ENCODE results near the gene ELL. TPM values are rescaled to one million over a fixed set of nuclear protein-coding genes. Genes with fewer than 3 reads are reported as not detected.

Gene ELL
- total RNA-seq, 1 donor from 2014 or later, result 11.0 TPM

GRCh38 chr19:18502246-18502637 lies 19.6 kb downstream of the ELL start:
- Mint-ChIP-seq H3K36me3 (ENCODE audit: low read depth, unreplicated experiment) (peaks cover 7% of the 10 kb centered on the region), H3K4me3 (ENCODE audit: unreplicated experiment) (no peak overlapping the region), H3K4me1 (ENCODE audit: unreplicated experiment) (peaks cover 9% of the 10 kb centered on the region), H3K27ac (ENCODE audit: unreplicated experiment) (no peak overlapping the region), H3K27me3 (ENCODE audit: unreplicated experiment) (peaks cover 3% of the 10 kb centered on the region), H3K9me3 (ENCODE audit: unreplicated experiment) (no peaks in the 10 kb centered on the region)
- TF ChIP-seq CTCF (IDR thresholded peaks at IDR 0.05; ENCODE audit: unreplicated experiment), result no peak
- no peak for DNase-seq (ENCODE audit: low spot score)

- no peak for TF ChIP-seq CTCF (IDR thresholded peaks at IDR 0.05; ENCODE audit: unreplicated experiment)
Measured at GRCh38 chr19:18501832-18502231, 20.0 kb downstream of the ELL start.

GRCh38 chr19:18501351-18501750 lies 20.5 kb downstream of the ELL start:
- no peak for DNase-seq (ENCODE audit: low spot score)
- Mint-ChIP-seq H3K27ac (ENCODE audit: unreplicated experiment) (peak overlapping the region; percentile 9), H3K9me3 (ENCODE audit: unreplicated experiment) (no peaks in the 10 kb centered on the region), H3K4me1 (ENCODE audit: unreplicated experiment) (peaks cover 9% of the 10 kb centered on the region), H3K4me3 (ENCODE audit: unreplicated experiment) (no peak overlapping the region), H3K27me3 (ENCODE audit: unreplicated experiment) (peaks cover 5% of the 10 kb centered on the region), H3K36me3 (ENCODE audit: low read depth, unreplicated experiment) (peaks cover 7% of the 10 kb centered on the region)
- no peak for TF ChIP-seq CTCF (IDR thresholded peaks at IDR 0.05; ENCODE audit: unreplicated experiment)

More at GRCh38 chr19:18501832-18502231, 20.0 kb downstream of the ELL start:
- Mint-ChIP-seq H3K27ac (ENCODE audit: unreplicated experiment) (no peak overlapping the region), H3K9me3 (ENCODE audit: unreplicated experiment) (no peaks in the 10 kb centered on the region), H3K4me3 (ENCODE audit: unreplicated experiment) (no peak overlapping the region), H3K4me1 (ENCODE audit: unreplicated experiment) (peaks cover 8% of the 10 kb centered on the region), H3K27me3 (ENCODE audit: unreplicated experiment) (peaks cover 2% of the 10 kb centered on the region), H3K36me3 (ENCODE audit: low read depth, unreplicated experiment) (peaks cover 7% of the 10 kb centered on the region)
- no peak for DNase-seq (ENCODE audit: low spot score)

GRCh38 chr19:18500799-18501198 lies 21.1 kb downstream of the ELL start:
- no peak overlapping the region for H3K4me3 Mint-ChIP-seq (ENCODE audit: unreplicated experiment)
- peaks cover 11% of the 10 kb centered on the region for H3K4me1 Mint-ChIP-seq (ENCODE audit: unreplicated experiment)
- peak overlapping the region; percentile 9 for H3K27ac Mint-ChIP-seq (ENCODE audit: unreplicated experiment)
- H3K27me3 Mint-ChIP-seq (ENCODE audit: unreplicated experiment), result peaks cover 5% of the 10 kb centered on the region
- no peaks in the 10 kb centered on the region for H3K9me3 Mint-ChIP-seq (ENCODE audit: unreplicated experiment)
- H3K36me3 Mint-ChIP-seq (ENCODE audit: low read depth, unreplicated experiment), result peaks cover 7% of the 10 kb centered on the region
- DNase-seq (ENCODE audit: low spot score), result no peak
- no peak for TF ChIP-seq CTCF (IDR thresholded peaks at IDR 0.05; ENCODE audit: unreplicated experiment)

- Mint-ChIP-seq H3K4me1 (ENCODE audit: unreplicated experiment) (peaks cover 11% of the 10 kb centered on the region), H3K4me3 (ENCODE audit: unreplicated experiment) (no peak overlapping the region), H3K27me3 (ENCODE audit: unreplicated experiment) (peaks cover 5% of the 10 kb centered on the region), H3K9me3 (ENCODE audit: unreplicated experiment) (no peaks in the 10 kb centered on the region), H3K27ac (ENCODE audit: unreplicated experiment) (no peak overlapping the region), H3K36me3 (ENCODE audit: low read depth, unreplicated experiment) (peaks cover 7% of the 10 kb centered on the region)
- TF ChIP-seq CTCF (IDR thresholded peaks at IDR 0.05; ENCODE audit: unreplicated experiment), result no peak
- no peak for DNase-seq (ENCODE audit: low spot score)
Measured at GRCh38 chr19:18500376-18500775, 21.5 kb downstream of the ELL start.
